HG02840 (cell line): ENCODE results near the gene C19orf18.

Source experiments
- ATAC-seq: cut with Tn5 transposase; IDR thresholded peaks from one replicate; pipeline ENCODE4 v1.9.1; 2021; ENCODE audit warnings: mild to moderate bottlenecking, moderate library complexity, moderate number of reproducible peaks; ENCODE audit not compliant: unreplicated experiment, low FRiP score

The C19orf18 gene

DNA sequence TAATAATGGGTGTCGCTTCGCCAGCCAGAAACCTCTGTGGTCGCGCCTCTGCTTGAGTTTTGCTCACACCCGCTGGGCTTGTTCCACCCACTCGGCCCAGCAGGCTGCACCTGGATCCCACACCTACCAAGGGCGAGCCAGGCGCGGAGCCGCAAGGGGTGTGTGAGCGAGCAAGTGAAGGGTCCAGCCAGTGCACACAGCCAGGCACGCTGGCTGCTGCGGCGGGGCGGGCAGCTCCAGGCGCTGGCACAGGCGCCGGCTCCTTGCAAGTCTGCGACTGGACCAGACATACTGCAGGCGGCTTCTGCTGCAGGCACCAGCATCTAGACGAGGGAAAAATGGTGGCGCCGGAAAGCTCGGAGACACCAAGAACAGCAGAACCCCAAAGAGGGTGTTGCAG lies 25.0 kb downstream of the C19orf18 start:
- ATAC-seq = no peak

DNA sequence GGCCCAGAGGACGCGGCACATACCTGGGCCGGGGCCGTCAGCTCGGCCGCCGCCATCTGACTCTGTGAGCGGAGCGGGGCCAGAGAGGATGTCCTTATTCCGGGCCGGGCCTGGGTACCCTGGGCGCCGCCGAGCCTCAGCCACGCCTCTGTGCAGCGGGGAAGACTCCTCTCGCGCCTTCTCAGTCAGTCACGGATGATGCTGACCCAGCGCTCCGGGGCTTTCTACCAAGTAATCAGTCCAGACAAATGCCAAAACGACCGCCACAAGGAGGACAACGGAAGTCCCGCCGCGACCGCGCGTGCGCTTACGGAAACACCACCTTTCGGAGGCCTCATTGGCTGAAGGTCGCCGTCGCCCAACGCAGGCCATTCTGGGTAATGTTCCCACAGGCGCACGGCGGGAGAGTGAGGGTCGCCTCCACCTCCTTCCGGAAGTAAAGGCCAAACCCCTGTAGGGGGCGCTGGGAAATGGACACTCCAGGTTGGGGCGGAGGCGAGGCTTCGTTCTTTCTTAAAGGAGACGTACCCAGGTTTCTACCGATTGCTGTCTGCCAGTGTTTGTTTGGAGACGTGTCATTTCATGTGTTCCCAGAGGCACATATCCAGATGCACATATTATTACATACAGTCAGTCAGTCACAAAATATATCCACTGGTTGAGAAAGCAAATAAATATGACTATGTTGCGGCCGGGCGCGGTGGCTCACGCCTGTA lies 26.8 kb downstream of the C19orf18 start, which contains the start of gene ZNF256:
ZNF256 (minus strand) TSS at position 288 of the 716 bp plus-strand sequence; CDS start at position 56, 232 bp downstream.
- ATAC-seq = peak; percentile 91

DNA sequence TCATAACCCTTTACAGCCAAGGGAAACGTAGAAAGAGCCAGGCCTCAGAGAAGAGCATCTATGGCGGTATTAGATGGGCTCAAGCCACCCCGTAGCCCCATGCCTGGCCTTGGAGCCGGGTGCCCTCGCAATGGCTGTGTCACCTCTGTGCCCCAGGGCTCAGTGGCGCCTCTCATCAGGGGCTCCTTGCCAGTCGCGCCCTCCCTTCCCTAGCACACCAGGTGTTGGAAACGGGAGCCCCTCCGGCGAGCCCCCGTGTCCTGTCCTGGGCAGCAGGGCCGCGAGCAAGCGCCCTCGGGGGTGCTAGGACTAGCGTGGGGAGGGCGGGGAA lies 27.3 kb downstream of the C19orf18 start:
- no peak for ATAC-seq

DNA sequence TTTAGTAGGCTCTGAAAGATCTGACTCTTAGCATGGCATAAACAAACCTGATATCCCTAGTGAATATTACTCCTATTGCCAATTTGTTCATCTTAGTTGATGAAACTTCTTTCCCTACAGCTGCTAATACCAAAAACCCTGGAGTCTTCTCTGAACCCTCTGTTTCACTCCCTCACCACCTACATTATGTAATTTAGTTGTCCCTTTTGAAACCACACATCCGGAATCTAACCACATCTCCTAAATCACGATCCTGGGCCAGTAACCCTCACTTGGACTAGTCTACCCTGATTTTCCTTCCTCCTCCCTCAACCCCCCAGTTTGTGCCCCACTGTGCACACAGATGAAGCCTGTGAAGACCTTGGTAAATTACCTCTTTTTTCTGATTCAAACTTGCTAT lies 28.0 kb downstream of the C19orf18 start:
- no peak for ATAC-seq

DNA sequence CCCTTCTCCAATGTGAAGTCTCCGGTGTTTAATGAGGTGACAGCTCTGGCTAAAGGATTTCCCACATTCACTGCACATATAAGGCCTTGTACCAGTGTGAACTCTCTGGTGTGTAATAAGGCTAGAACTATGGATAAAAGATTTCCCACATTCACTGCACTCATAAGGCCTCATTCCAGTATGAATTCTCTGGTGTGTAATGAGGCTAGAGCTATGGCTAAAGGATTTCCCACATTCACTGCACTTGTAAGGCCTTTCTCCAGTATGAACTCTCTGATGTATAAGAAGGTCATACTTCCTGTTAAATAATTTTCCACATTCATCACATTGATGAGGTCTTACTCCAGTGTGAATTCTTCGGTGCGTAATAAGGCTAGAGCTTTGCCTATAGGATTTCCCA lies 32.7 kb downstream of the C19orf18 start:
- ATAC-seq = no peak

DNA sequence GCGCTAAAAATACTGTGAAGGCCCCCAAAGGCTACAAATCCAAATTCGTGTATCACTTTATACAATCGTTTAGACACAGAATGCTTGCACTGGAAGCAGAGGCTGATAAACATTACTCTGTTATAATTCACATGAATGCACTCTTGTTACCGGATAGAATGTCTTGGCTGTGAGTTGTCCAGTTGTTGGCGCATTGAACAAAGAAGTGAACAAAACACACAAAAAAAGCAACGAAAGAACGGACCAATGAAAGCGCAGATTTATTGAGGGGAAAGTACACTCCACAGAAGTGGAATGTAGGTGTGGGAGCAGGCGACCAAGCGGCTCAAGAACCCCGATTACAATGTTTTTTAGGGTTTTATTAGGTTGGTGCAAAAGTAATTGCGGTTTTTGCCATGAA lies 38.6 kb downstream of the C19orf18 start:
- ATAC-seq = no peak

DNA sequence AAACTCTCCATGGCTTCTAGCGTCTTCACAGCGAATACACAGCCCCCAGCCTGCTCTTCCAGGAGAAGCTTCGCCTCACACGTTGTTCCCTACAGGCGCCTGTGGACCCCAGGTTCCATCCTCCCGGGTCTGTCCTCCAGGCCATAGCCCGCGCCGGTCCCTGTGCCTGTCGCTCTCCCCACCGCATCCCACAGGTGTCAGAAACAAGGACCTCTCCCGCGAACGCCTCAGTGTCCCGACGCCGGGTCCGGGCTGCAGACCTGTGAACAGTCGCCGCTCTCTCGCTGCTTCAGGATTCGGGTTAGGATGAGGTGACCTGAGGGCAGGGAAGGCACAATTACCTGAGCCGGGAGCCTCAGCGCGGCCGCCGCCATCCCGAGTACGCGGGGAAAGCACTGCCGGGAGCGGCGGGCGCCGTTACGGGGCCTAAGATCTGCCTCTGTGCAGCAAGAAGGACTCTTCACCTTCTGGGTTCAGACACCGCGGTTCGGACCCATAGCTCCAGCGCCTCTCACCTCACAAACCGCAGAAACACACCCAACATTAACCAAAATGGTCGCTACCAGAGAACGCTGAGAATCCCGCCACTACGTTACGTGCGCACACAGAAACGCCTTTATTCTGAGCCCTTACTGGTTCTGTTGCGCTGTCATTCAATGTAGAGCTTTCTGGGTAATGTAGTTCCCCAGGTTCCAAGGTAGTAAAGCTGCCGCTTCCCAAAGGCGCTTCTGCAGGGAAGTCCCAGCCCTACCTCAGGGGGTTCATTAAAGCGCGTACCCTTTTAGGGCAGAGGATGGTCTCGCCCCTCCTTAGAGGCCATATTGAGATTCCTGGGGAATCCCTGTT lies 39.3 kb downstream of the C19orf18 start, which contains the start of gene ZNF418:
ZNF418 (minus strand) TSS at position 583 of the 846 bp plus-strand sequence. CDS start 1,580 bp downstream, outside the sequence.
- no peak for ATAC-seq

DNA sequence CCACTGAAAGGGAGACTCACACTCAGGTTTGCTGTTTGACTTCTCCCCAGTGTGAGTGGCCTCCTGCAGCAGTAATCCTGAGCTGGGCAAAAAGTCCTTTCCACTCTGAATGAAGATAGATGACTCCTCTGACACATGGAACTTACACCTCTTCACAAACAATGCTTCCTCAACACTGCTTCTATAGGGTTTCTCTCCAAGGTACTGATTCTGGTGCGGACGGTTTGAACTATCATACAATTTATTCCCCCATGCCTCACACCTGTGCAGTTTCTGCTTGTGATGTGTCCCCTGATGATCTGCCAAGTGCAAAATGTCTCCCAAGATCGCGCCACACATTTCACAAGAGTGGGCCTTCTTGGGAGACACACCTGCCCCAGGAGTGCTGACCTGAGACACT lies 46.7 kb downstream of the C19orf18 start:
- no peak for ATAC-seq

DNA sequence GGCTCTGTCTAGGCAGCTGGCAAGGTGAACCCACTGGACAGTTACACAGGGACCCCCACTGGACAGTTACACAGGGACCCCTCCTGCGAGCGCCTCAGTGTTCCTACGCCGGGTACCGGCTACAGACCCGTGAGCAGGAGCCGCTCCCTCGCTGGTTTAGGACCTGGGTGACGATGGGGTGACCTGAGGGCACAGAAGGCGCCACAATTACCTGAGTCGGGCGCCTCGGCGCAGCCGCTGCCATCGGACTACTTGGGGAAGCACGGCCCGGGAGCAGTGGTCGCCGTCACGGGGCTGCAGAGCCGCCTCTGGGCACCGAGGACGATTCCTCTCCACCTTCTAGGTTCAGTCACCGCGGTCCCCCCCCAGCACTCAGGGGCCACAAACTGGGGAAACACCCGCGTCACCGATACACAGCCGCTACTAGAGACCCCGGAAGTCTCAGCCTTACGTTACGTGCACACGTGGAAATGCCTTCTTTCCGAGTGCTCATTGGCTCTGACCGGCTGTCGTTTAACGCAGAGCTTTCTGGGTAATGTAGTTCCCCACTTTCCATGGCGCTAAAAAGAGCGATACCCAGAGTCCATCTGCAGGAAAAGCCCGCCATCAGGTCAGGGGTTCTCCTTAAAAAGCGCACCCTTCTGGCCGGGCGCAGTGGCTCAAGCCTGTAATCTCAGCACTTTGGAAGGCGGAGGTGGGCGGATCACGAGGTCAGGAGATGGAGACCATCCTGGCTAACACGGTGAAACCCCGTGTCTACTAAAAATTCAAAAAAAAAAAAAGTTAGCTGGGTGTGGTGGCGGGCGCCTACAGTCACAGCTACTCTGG lies 58.0 kb downstream of the C19orf18 start, which contains the start of gene ZNF417:
ZNF417 (minus strand) TSS at position 425 of the 828 bp plus-strand sequence; CDS start at position 244, 181 bp downstream.
- peak; percentile 92 for ATAC-seq

DNA sequence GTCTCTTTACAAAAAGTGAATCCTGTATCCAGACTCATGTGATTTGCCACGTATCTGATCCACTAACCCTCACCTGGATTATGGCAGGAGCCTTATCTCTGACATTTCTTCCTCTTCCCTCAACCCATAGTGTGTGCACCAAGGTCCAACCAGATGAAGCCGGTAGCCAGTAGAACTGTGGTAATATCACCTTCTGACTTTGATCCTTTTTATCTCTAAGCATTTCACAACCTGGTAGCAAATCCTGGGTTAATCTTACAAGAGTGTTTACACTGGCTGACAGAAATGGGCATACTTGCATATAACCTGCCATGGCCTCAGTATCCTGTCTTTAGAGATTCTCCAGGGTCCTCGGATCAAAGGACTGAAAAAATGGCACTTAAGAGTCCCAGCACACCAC lies 59.8 kb downstream of the C19orf18 start:
- no peak for ATAC-seq
